HG02884 (cell line): ENCODE measurements around the gene HES6.

Experiments used
- ATAC-seq: cut with Tn5 transposase; IDR thresholded peaks from one replicate; pipeline ENCODE4 v1.9.1; 2021; ENCODE audit warnings: mild to moderate bottlenecking, moderate library complexity; ENCODE audit not compliant: unreplicated experiment

Gene HES6

DNA sequence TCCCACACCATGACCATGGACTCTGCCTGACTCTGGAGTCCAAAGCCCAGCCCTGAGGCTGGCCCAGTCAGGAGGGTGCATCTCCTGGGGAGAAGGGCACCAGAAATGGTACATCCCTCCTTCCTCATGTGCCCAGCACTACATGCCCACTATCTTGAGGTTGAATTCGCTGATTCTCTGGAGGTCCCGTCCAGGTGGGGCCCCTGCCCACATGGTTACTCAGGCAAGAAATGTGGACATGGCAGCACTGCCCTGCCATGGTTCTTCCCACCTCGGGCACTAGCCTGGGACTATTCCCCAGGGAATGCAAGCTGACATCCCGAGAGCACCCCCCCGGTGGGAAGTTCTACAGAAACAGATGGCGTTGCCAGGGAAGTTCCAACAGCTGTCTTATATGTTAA lies 15.3 kb upstream of the HES6 start:
- ATAC-seq: no peak

DNA sequence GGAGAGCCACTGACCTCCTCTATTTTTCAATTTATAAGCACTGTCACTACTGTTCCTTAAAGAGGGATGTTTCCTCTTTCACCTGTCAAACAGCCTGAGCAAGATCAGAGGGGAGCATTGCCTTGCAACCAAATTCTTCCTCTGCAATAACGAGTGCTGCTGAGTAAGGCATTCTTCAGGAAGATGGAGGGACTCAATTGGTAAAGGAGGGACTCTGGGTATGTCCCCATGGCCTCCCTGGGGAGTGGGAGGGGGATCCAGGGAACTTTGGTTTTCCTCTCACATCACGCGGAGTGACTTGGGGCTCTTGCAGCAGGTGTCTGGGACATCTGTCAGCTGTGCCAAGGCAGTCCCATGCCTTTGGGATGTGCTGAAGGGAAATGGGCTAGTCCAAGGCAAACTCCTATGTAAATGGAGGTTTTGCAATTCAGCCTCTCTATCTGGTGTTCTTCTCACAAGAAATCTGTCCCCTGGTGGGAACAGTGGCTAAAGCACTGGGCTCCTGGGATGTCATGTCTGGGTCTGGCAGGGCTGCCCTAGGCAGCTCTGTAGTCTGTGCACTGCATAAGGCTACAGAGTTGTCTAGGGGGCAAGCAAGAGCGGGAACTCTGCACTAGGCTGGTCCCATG lies 14.4 kb upstream of the HES6 start:
- ATAC-seq: no peak

GRCh38 chr2:238252766-238253630 lies 13.2 kb upstream of the HES6 start:
- no peak for ATAC-seq

- no peak for ATAC-seq
Observed at GRCh38 chr2:238251986-238252385, 12.1 kb upstream of the HES6 start.

- ATAC-seq: no peak
Observed at GRCh38 chr2:238251331-238251730, 11.5 kb upstream of the HES6 start.

GRCh38 chr2:238250896-238251295 lies 11.1 kb upstream of the HES6 start:
- ATAC-seq: no peak

- no peak for ATAC-seq
Observed at GRCh38 chr2:238247841-238248453, 8.1 kb upstream of the HES6 start.

DNA sequence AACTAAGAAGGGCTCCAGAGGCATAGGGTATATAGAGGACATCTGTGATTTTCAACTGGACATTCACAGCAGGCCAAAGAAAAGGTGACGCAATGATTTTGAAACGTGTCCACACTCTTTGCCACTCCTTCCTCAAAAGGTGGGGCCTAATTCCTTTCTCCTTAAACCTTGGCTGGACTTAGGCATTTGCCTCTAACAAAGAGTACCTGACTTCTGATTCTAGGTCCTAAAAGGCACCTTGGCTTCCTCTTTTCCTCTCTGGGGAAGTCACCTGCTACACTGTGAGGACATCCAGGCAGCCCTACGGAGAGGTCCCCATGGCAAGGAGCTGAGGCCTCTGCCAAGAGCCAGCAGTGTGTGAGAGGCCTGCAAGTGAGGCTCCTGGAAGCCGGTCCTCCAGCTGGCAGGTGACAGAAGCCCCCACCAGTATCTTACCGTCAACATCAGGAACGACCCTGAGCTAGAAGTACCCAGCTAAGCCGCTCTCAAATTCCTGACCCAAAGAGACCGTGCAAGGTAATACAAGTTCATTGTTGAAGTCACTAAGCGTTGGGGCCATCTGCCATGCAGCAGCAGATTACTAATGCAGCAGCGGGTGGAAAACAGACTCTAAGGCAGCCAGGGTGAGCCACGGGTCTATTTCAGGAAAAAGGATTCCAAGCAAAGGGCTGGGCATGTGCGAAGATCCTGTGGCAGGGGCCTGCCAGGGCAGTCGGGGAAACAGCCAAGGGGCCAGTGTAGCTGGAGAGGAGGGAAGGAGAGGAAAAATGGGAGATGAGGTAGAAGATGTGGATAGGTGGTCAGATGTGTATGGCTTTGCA lies 7.4 kb upstream of the HES6 start:
- no peak for ATAC-seq

DNA sequence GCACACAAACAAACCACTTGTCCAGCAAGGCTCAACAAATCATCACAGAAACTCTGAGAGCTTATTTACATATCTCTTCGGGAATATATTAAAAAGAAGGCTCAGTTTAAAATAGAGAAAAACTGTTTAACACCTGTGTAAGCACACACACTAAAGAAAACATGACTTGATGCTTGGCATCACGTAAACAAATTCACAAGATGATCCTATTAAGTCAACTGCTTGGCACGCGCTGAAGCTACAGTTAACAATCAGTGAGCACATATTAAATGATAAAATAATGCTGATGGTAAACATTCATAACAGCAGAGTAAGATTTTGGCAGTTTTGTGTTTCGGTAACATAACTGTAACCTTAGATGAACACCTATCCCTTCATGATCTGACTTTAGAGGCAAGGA lies 4.3 kb upstream of the HES6 start:
- no peak for ATAC-seq

- ATAC-seq: no peak
Observed at GRCh38 chr2:238243496-238244076, 3.7 kb upstream of the HES6 start.

DNA sequence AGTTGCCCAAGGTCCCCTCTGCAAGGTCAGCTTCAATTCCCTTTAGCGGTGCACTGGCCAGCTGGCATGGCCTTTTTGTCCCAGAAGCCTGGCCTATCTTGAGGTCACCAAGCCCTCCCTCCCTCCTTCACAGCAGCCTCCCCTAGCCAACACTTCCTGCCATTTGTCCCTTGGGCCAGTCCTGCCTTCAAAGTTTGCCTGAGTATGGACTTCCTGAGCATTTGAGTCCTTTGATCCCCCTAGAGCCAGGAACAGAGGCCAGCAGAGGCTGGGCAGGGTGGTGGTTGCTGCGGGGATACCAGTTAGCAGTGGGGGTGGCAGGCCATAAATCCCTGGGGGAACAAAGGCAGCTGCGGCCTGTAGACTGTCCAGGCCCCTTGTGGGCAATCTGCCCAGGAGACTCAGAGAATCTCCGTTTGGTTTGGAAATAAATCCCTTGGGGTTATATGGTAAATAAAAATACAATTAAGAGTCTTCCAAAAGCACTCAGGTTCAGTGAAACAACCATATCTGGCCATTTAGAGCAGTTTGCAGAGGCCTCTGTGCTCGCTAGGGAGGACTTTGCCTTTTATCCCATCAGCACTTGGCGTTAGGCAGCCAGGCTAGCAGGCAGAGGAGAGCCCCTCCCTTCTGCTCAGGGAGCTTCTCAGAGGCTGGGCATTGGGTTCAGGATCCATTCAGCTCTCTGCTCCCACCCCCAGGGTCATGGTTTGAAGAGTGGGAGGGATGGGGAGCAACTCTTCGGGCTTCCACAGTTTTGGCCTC lies 3.1 kb upstream of the HES6 start:
- no peak for ATAC-seq

GRCh38 chr2:238241970-238242369 lies 2.1 kb upstream of the HES6 start:
- ATAC-seq: no peak

GRCh38 chr2:238240757-238241711 lies 1.2 kb upstream of the HES6 start:
- ATAC-seq: no peak

DNA sequence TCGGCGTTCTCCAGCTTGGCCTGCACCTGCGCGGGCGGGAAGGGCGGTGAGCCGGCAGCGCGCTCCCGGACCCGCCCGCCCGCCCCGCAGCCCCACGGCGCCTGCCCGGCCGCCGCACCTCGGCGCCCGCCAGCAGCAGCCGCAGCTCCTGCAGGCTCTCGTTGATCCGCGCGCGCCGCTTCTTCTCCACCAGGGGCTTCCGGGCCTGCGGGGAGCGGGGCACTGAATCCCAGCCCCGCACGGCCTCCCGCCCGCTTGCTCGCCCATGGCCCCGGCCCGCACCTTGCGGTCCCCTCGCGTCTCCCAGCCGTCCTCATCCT lies 335 bp downstream of the HES6 start:
- ATAC-seq: no peak

GRCh38 chr2:238238766-238239542 lies 884 bp downstream of the HES6 start:
- no peak for ATAC-seq

GRCh38 chr2:238238311-238238765 lies 1.5 kb downstream of the HES6 start:
- ATAC-seq: no peak

DNA sequence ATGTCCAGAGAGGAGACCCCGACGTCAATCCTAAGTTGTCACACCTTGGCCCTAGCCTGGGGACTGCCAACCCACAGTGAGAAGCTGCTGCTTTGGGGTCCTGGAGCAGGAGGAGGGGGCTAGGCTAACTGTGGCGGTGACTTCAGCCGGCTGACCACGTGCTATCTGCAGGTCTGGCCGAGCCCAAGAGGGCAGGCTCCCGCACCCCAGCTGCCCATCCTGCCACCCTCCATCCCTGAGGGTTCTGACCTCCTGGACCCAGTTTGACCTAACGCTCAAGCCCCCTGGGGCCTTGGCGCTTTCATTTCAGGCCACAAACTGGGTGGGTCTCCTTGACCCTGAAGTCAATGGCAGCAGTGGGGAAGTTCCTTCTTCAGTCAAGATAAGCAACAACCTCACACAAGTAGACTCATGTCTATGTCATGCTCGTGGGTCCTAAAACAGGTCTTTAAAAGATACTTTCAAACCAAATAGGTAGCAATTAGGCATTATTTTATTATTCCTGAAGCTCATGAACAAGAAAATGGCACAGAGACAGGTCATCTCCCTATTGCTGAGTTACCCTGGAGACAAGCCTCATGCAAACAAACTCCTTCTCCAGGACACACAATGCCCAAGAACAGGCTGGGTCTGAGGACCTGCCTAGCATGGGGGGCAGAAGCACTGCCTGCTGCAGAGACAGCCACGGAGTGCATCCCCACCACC lies 2.3 kb downstream of the HES6 start:
- ATAC-seq: no peak

GRCh38 chr2:238236571-238236970 lies 3.3 kb downstream of the HES6 start:
- ATAC-seq: no peak
